Stimulated activated naive CD8-positive, alpha-beta T cell treated with anti-CD3 and anti-CD28 coated beads, Interleukin-15, amount 100 ng/mL, for 72 hours (primary cell): ENCODE results near the gene ADAMTS18.
A peak's percentile ranks its signal among the peaks of the same experiment; 100 is the strongest.

Source experiments
- ATAC-seq: fragments of 150-1000 bp; cut with Tn5 transposase; 2 replicates; pipeline ENCODE4 v1.10.0; 2021; ENCODE audit warnings: mild to moderate bottlenecking, moderate library complexity
- DNase-seq, 2 donors: peaks; one replicate each; pipeline ENCODE4 v3.0.0; 2021 to 2022
- H3K27ac Mint-ChIP-seq, 2 donors: one replicate each; pipeline ENCODE4 v1.8.0; 2022; ENCODE audit warnings: mild to moderate bottlenecking in 2 of 2, mixed read lengths in 2 of 2, moderate library complexity in 2 of 2
- H3K27me3 Mint-ChIP-seq: one replicate; pipeline ENCODE4 v1.8.0; 2022; ENCODE audit warnings: mixed read lengths
- H3K4me1 Mint-ChIP-seq: one replicate; pipeline ENCODE4 v1.8.0; 2022; ENCODE audit warnings: mild to moderate bottlenecking, mixed read lengths
- H3K4me3 Mint-ChIP-seq, 2 donors: one replicate each; pipeline ENCODE4 v1.8.0; 2022; ENCODE audit warnings: mild to moderate bottlenecking in 2 of 2, mixed read lengths in 2 of 2, moderate library complexity in 1 of 2
- H3K9me3 Mint-ChIP-seq, 2 donors: one replicate each; pipeline ENCODE4 v1.8.0; 2022; ENCODE audit warnings: mixed read lengths in 2 of 2

ADAMTS18 gene

DNA sequence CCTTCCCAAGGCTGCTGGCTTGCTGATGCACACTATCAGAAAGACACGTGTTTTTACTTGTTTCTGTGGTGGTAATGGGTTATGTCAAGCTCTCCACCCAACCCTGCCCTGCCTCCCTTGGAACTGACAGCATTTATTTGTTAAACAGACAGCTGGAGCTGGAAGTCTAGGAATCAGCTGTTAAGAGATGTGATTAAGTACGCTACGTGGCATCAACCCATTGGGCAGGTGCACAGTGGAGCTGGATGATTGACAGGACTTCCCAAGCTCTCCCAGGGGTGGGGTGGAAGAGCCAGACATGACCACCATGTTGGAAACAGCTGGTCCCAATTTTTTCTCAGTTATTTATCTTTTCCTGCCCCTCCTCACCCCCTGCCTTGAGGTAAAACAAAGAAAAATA lies 49.4 kb downstream of the ADAMTS18 start:
- H3K4me3 Mint-ChIP-seq: no peak overlapping the region
- no peak for ATAC-seq
- DNase-seq: no peak
- H3K27me3 Mint-ChIP-seq: no peaks in the 10 kb centered on the region
- H3K27ac Mint-ChIP-seq: no peak overlapping the region
- H3K4me1 Mint-ChIP-seq: no peaks in the 10 kb centered on the region
- H3K9me3 Mint-ChIP-seq: no peaks in the 10 kb centered on the region

- Mint-ChIP-seq H3K4me3 (no peak overlapping the region), H3K9me3 (no peaks in the 10 kb centered on the region), H3K27me3 (no peaks in the 10 kb centered on the region), H3K4me1 (no peaks in the 10 kb centered on the region), H3K27ac (no peak overlapping the region)
- DNase-seq (no peak), ATAC-seq (no peak)
These were observed 51.1 kb downstream of the ADAMTS18 start for GRCh38 chr16:77383606-77384187.

- no peaks in the 10 kb centered on the region for H3K9me3 Mint-ChIP-seq
- no peaks in the 10 kb centered on the region for H3K27me3 Mint-ChIP-seq
- no peak for ATAC-seq
- no peak overlapping the region for H3K4me3 Mint-ChIP-seq
- no peak for DNase-seq
- H3K27ac Mint-ChIP-seq: no peak overlapping the region
- no peaks in the 10 kb centered on the region for H3K4me1 Mint-ChIP-seq
These were observed 58.5 kb downstream of the ADAMTS18 start for GRCh38 chr16:77376358-77376757.

GRCh38 chr16:77375396-77375795 lies 59.4 kb downstream of the ADAMTS18 start:
- Mint-ChIP-seq H3K4me3 (no peak overlapping the region), H3K9me3 (no peaks in the 10 kb centered on the region)
- no peak for DNase-seq

DNA sequence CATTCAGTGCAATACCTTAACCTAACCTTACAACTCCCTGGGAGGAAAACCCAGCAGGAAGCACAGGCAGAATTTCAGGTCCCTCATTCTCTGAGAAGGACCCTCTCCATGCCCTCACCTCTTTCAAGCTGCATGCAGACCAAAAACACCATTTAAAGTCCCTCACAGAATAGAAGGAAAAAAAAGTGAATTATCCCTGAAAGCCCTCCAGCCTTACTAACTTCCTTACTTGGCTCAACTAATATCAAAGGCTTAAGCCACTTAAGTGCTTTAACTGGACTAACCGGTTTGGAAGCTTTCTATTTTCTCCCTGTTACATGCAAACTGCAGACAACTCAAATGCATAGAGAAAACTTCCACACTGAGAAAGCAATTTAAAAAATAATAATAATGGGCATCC lies 60.5 kb downstream of the ADAMTS18 start:
- Mint-ChIP-seq H3K4me3 (no peak overlapping the region), H3K27ac (no peak overlapping the region), H3K9me3 (no peaks in the 10 kb centered on the region), H3K4me1 (no peaks in the 10 kb centered on the region), H3K27me3 (peaks cover 7% of the 10 kb centered on the region)
- no peak for DNase-seq
- no peak for ATAC-seq

More at GRCh38 chr16:77375396-77375795, 59.4 kb downstream of the ADAMTS18 start:
- no peak for ATAC-seq
- no peak overlapping the region for H3K27ac Mint-ChIP-seq
- H3K27me3 Mint-ChIP-seq: no peaks in the 10 kb centered on the region
- H3K4me1 Mint-ChIP-seq: no peaks in the 10 kb centered on the region

- DNase-seq (no peak), ATAC-seq (no peak)
- H3K9me3 Mint-ChIP-seq: no peaks in the 10 kb centered on the region
- H3K27ac Mint-ChIP-seq: no peak overlapping the region
- no peaks in the 10 kb centered on the region for H3K4me1 Mint-ChIP-seq
- H3K27me3 Mint-ChIP-seq: peaks cover 7% of the 10 kb centered on the region
- H3K4me3 Mint-ChIP-seq: no peak overlapping the region
These were observed 61.1 kb downstream of the ADAMTS18 start for GRCh38 chr16:77373726-77374125.

DNA sequence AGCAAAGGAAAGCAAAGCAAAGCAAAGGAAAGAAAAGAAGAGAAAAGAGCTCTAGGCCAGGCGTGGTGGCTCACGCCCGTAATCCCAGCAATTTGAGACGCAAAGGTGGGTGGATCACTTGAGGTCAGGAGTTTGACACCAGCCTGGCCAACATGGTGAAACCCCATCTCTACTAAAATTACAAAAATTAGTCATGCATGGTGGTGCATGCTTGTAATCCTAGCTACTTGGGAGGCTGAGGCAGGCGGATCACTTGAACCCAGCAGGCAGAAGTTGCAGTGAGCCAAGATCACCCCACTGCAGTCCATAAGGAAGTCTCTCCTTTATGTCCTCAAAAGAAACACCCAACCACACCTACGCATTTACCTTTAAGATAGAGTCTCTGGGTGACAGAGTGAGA lies 70.1 kb downstream of the ADAMTS18 start:
- ATAC-seq (no peak), DNase-seq (no peak)
- Mint-ChIP-seq H3K9me3 (no peaks in the 10 kb centered on the region), H3K4me1 (no peaks in the 10 kb centered on the region), H3K27ac (no peak overlapping the region), H3K4me3 (no peak overlapping the region), H3K27me3 (peaks cover 1% of the 10 kb centered on the region)

GRCh38 chr16:77359065-77359502 lies 75.8 kb downstream of the ADAMTS18 start:
- DNase-seq (no peak), ATAC-seq (no peak)
- Mint-ChIP-seq H3K27ac (no peak overlapping the region), H3K4me1 (no peaks in the 10 kb centered on the region), H3K27me3 (peaks cover 8% of the 10 kb centered on the region), H3K4me3 (no peak overlapping the region), H3K9me3 (no peaks in the 10 kb centered on the region)

DNA sequence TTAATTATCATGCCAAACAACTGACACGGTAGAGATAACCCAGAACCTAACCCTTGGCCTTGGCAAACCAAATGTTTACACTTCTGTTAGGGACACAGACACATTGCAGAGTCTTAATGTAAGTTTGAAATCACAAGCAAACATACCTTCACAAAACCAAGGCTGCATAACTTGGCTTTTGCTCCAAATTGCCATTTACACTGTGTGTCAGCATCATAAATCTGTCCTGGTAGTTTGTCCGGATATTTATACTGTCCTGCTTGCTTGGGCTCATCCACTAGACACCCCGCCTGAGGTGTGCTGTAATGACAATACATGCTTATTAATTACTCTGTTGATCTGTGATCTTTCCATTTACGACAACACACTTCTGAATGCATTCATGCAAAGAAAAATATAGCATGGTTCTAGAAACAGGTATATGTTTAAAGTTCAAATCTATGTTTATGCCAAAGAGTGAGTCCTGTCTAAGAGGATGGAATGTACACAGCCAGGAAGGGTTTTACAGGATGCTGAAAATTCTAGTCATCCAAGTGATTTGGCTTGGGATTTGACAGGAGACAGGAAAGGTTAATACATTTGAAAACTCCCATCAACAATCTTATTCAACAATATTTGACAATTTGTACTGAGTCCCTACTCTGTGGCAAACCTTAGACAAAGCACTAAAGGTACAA lies 81.1 kb downstream of the ADAMTS18 start:
- Mint-ChIP-seq H3K27ac (no peak overlapping the region), H3K27me3 (peaks cover 30% of the 10 kb centered on the region), H3K9me3 (no peaks in the 10 kb centered on the region), H3K4me1 (no peaks in the 10 kb centered on the region), H3K4me3 (no peak overlapping the region)
- DNase-seq (no peak), ATAC-seq (no peak)

- Mint-ChIP-seq H3K9me3 (peaks cover 4 to 6% of the 10 kb centered on the region in 2 donors), H3K4me3 (no peak overlapping the region), H3K27me3 (peaks cover 12% of the 10 kb centered on the region), H3K4me1 (no peaks in the 10 kb centered on the region), H3K27ac (peak overlapping the region in 1 of 2 donors; percentile 29)
- DNase-seq: no peak
- no peak for ATAC-seq
These were observed 90.5 kb downstream of the ADAMTS18 start for GRCh38 chr16:77344341-77344740.

- peaks cover 19% of the 10 kb centered on the region for H3K27me3 Mint-ChIP-seq
- DNase-seq (no peak), ATAC-seq (no peak)
- H3K4me1 Mint-ChIP-seq: no peaks in the 10 kb centered on the region
- no peak overlapping the region for H3K27ac Mint-ChIP-seq
- no peaks in the 10 kb centered on the region for H3K9me3 Mint-ChIP-seq
- H3K4me3 Mint-ChIP-seq: no peak overlapping the region
These were observed 98.2 kb downstream of the ADAMTS18 start for GRCh38 chr16:77336637-77337036.

DNA sequence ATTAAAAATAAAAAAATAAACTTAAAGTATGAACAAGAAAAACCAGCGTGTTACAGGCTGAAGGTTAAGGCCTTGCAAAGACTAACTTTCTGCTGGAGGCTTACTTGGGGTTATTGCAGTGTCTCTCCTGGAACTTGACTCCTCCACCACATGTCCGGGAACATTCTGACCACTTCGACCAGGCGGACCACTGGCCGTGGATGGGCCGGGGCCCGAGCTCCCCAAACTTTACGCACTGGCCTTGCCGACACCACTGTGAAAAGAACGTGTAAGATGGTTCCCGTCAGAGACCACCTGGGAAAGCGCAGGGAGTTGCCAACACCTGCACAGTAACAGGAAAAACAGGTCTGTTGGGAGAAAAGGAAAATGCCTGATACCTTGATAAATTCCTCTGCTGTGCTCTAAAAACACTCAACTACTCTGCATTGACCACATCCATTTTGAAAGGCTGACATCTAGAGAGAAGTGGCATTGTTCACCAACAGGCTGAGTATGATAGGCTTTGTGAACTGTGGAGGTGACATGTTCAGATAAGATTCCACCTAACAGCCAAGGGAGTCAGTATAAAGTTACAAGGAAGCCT lies 99.1 kb downstream of the ADAMTS18 start:
- no peak for DNase-seq
- Mint-ChIP-seq H3K27ac (no peak overlapping the region), H3K4me1 (peaks cover 2% of the 10 kb centered on the region), H3K27me3 (peaks cover 19% of the 10 kb centered on the region), H3K4me3 (no peak overlapping the region), H3K9me3 (no peaks in the 10 kb centered on the region)
- no peak for ATAC-seq

- ATAC-seq (no peak), DNase-seq (no peak)
- no peak overlapping the region for H3K27ac Mint-ChIP-seq
- H3K27me3 Mint-ChIP-seq: peaks cover 19% of the 10 kb centered on the region
- no peak overlapping the region for H3K4me3 Mint-ChIP-seq
- H3K9me3 Mint-ChIP-seq: peaks cover 0 to under 1% of the 10 kb centered on the region in 2 donors
- peaks cover 6% of the 10 kb centered on the region for H3K4me1 Mint-ChIP-seq
These were observed 102.0 kb downstream of the ADAMTS18 start for GRCh38 chr16:77332792-77333191.

GRCh38 chr16:77331802-77332586 lies 102.8 kb downstream of the ADAMTS18 start:
- no peak for ATAC-seq

DNA sequence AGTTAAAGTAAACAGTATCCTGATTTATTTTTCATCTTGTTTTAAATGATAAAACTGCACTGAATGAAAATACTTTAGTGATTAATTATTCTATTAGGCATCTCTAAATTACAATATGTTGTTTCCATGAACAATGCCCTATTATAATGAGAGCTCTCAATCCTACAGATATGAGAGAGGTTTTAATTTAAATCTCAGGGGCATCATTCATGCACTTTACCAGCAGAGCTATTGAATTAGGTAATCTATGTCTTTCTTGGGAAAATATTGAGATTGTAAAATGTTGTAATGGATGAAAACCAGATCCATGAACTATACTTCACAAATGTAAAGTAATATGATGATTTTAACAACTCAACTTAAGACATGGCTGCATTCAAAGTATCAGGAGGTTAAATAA lies 103.8 kb downstream of the ADAMTS18 start:
- peak overlapping the region in 1 of 2 donors; percentile 19 for H3K4me3 Mint-ChIP-seq
- H3K27me3 Mint-ChIP-seq: peaks cover 10% of the 10 kb centered on the region
- peaks cover 0 to 10% of the 10 kb centered on the region in 2 donors for H3K9me3 Mint-ChIP-seq
- peaks cover 6% of the 10 kb centered on the region for H3K4me1 Mint-ChIP-seq
- H3K27ac Mint-ChIP-seq: no peak overlapping the region
- DNase-seq (no peak), ATAC-seq (no peak)

More at GRCh38 chr16:77331802-77332586, 102.8 kb downstream of the ADAMTS18 start:
- Mint-ChIP-seq H3K27ac (peak overlapping the region; percentile 11 to 44), H3K27me3 (peaks cover 15% of the 10 kb centered on the region), H3K4me1 (peaks cover 6% of the 10 kb centered on the region), H3K9me3 (peaks cover 0 to 6% of the 10 kb centered on the region in 2 donors), H3K4me3 (no peak overlapping the region)
- no peak for DNase-seq
